ENCODE data around the gene RNASE7. TPM values are rescaled to one million over a fixed set of nuclear protein-coding genes. Genes with fewer than 3 reads are reported as not detected.

RNASE7 gene
- total RNA-seq, 1 donor from 2014 or later, result not detected

DNA sequence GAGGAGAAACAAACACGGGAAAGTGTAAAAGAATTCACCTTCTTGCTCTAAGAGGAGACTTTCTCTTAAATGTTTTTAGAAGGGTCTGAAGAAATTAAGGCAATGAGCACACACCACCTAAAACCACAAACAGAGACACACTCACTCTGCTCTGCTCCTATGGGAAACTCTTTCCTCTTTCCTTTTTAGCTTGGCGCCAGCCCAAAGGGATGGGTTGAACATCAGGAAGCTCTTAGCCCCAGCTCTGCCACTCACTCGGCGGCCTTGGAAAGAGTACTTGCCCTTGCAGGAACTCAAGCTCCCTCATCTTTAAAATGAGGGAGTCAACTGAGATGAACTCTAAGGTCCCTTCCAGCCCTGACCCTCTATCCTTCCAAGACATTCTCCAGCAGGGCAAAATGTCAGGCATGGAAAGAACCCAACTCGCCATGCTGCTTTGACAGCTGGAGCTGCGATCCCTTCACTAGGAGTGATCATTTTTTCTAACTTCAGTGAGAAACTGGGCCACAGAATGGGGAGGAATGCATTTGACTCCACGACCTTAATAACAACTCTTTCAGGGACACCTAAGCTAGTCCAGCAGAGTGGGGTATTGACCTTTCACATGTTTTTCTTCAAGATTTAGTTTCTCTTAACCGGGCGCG is 14.5 kb downstream of the RNASE7 start:
- H4K20me1 ChIP-seq (ENCODE audit: insufficient read depth, low read length), result no peaks in the 10 kb centered on the region
- no peaks in the 10 kb centered on the region for H3K27me3 ChIP-seq (ENCODE audit: insufficient read depth, low read length)
- H3K4me3 ChIP-seq (ENCODE audit: insufficient read depth, low read depth, low read length), result no peak overlapping the region
- no peak overlapping the region for H3K27ac Mint-ChIP-seq (ENCODE audit: unreplicated experiment)
- no peaks in the 10 kb centered on the region for H3K79me2 ChIP-seq (ENCODE audit: insufficient read depth, low read length)
- H3K4me3 Mint-ChIP-seq (ENCODE audit: unreplicated experiment), result no peak overlapping the region
- H3K36me3 ChIP-seq (ENCODE audit: insufficient read depth, low read length), result no peaks in the 10 kb centered on the region
- no peak overlapping the region for H2AFZ ChIP-seq (ENCODE audit: low read depth, low read length)
- peaks cover 40% of the 10 kb centered on the region for H3K4me1 Mint-ChIP-seq (ENCODE audit: low read depth, unreplicated experiment)
- H3K9me3 Mint-ChIP-seq (ENCODE audit: unreplicated experiment), result no peaks in the 10 kb centered on the region
- H3K4me2 ChIP-seq (ENCODE audit: low read length), result no peak overlapping the region
- no peaks in the 10 kb centered on the region for H3K9me3 ChIP-seq (ENCODE audit: insufficient read depth, low read depth, low read length)
- H3K27ac ChIP-seq (ENCODE audit: low read depth, low read length), result no peak overlapping the region
- no peak for FAIRE-seq
- DNase-seq (ENCODE audit: low read depth), result no peak
- H3K36me3 Mint-ChIP-seq (ENCODE audit: low read depth, unreplicated experiment), result no peaks in the 10 kb centered on the region
- peaks cover 12% of the 10 kb centered on the region for H3K4me1 ChIP-seq (ENCODE audit: insufficient read depth, low read length)
- no peak overlapping the region for H3K9ac ChIP-seq (ENCODE audit: low read length)
- no peaks in the 10 kb centered on the region for H3K27me3 Mint-ChIP-seq (ENCODE audit: low read depth, unreplicated experiment)
- TF ChIP-seq, protein P1, sequence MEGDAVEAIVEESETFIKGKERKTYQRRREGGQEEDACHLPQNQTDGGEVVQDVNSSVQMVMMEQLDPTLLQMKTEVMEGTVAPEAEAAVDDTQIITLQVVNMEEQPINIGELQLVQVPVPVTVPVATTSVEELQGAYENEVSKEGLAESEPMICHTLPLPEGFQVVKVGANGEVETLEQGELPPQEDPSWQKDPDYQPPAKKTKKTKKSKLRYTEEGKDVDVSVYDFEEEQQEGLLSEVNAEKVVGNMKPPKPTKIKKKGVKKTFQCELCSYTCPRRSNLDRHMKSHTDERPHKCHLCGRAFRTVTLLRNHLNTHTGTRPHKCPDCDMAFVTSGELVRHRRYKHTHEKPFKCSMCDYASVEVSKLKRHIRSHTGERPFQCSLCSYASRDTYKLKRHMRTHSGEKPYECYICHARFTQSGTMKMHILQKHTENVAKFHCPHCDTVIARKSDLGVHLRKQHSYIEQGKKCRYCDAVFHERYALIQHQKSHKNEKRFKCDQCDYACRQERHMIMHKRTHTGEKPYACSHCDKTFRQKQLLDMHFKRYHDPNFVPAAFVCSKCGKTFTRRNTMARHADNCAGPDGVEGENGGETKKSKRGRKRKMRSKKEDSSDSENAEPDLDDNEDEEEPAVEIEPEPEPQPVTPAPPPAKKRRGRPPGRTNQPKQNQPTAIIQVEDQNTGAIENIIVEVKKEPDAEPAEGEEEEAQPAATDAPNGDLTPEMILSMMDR (IDR thresholded peaks at IDR 0.05; ENCODE audit: insufficient read depth, low read depth, low read length), result no peak

GRCh38 chr14:21057803-21058675 is 15.9 kb downstream of the RNASE7 start, which contains the start of gene RNASE8:
TSS of gene RNASE8 (plus strand) at chr14:21057822. CDS start at chr14:21057893, 71 bp downstream.
- Histone ChIP-seq H2AFZ (ENCODE audit: low read depth, low read length) (no peak within 1 kb of the TSS), H3K36me3 (ENCODE audit: insufficient read depth, low read length) (no peaks in the 10 kb centered on the region), H3K79me2 (ENCODE audit: insufficient read depth, low read length) (no peaks in the 10 kb centered on the region), H3K9me3 (ENCODE audit: insufficient read depth, low read depth, low read length) (no peaks in the 10 kb centered on the region), H3K4me2 (ENCODE audit: low read length) (peak within 1 kb of the TSS; percentile 37), H3K9ac (ENCODE audit: low read length) (no peak within 1 kb of the TSS), H3K4me1 (ENCODE audit: insufficient read depth, low read length) (peaks cover 14% of the 10 kb centered on the region), H3K4me3 (ENCODE audit: insufficient read depth, low read depth, low read length) (no peak within 1 kb of the TSS), H3K27ac (ENCODE audit: low read depth, low read length) (no peak within 1 kb of the TSS), H3K27me3 (ENCODE audit: insufficient read depth, low read length) (no peaks in the 10 kb centered on the region), H4K20me1 (ENCODE audit: insufficient read depth, low read length) (no peaks in the 10 kb centered on the region)
- H3K36me3 Mint-ChIP-seq (ENCODE audit: low read depth, unreplicated experiment), result no peaks in the 10 kb centered on the region
- TF ChIP-seq, protein P1 (IDR thresholded peaks at IDR 0.05; ENCODE audit: insufficient read depth, low read depth, low read length), result no peak
- no peak for TF ChIP-seq EZH2 (IDR thresholded peaks at IDR 0.05; ENCODE audit: insufficient read depth, low read length)
- no peaks in the 10 kb centered on the region for H3K27me3 Mint-ChIP-seq (ENCODE audit: low read depth, unreplicated experiment)
- H3K9me3 Mint-ChIP-seq (ENCODE audit: unreplicated experiment), result no peaks in the 10 kb centered on the region
- peaks cover 49% of the 10 kb centered on the region for H3K4me1 Mint-ChIP-seq (ENCODE audit: low read depth, unreplicated experiment)
- H3K27ac Mint-ChIP-seq (ENCODE audit: unreplicated experiment), result peak within 1 kb of the TSS; percentile 85
- peak; percentile 54 for DNase-seq (ENCODE audit: low read depth)
- H3K4me3 Mint-ChIP-seq (ENCODE audit: unreplicated experiment), result peak within 1 kb of the TSS; percentile 20
- no peak for FAIRE-seq

Measured in astrocyte (in vitro differentiated cells and primary cell).